ENCODE data around the gene NDUFS7. TPM values are rescaled to one million over a fixed set of nuclear protein-coding genes. Genes with fewer than 3 reads are reported as not detected.

Gene NDUFS7
- total RNA-seq, 1 experiment from 2014 or later, result 135 TPM

GRCh38 chr19:1364070-1364704 is 19.5 kb upstream of the NDUFS7 start:
- CTCF ChIA-PET, result no interaction called here
- TF ChIP-seq, protein P1, sequence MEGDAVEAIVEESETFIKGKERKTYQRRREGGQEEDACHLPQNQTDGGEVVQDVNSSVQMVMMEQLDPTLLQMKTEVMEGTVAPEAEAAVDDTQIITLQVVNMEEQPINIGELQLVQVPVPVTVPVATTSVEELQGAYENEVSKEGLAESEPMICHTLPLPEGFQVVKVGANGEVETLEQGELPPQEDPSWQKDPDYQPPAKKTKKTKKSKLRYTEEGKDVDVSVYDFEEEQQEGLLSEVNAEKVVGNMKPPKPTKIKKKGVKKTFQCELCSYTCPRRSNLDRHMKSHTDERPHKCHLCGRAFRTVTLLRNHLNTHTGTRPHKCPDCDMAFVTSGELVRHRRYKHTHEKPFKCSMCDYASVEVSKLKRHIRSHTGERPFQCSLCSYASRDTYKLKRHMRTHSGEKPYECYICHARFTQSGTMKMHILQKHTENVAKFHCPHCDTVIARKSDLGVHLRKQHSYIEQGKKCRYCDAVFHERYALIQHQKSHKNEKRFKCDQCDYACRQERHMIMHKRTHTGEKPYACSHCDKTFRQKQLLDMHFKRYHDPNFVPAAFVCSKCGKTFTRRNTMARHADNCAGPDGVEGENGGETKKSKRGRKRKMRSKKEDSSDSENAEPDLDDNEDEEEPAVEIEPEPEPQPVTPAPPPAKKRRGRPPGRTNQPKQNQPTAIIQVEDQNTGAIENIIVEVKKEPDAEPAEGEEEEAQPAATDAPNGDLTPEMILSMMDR (IDR thresholded peaks at IDR 0.05; ENCODE audit: unreplicated experiment), result no peak
- intact Hi-C loops (cut with micrococcal nuclease), result loop anchor here (5.0 kb wide), 1 partner anchor 82 kb away; no protein-coding TSS in a partner anchor

GRCh38 chr19:1365319-1366269 is 18.1 kb upstream of the NDUFS7 start:
- H3K4me1 Mint-ChIP-seq (ENCODE audit: insufficient read depth, unreplicated experiment), result peaks cover 9% of the 10 kb centered on the region
- H3K27ac Mint-ChIP-seq (ENCODE audit: low read depth, unreplicated experiment), result no peak overlapping the region
- no peak for DNase-seq (ENCODE audit: unreplicated experiment)
- intact Hi-C loops (cut with micrococcal nuclease), result no loop called here
- H3K4me3 Mint-ChIP-seq (ENCODE audit: unreplicated experiment), result no peak overlapping the region
- H3K36me3 Mint-ChIP-seq (ENCODE audit: insufficient read depth, unreplicated experiment), result peaks cover 52% of the 10 kb centered on the region
- CTCF ChIA-PET, result no interaction called here
- no peaks in the 10 kb centered on the region for H3K27me3 Mint-ChIP-seq (ENCODE audit: insufficient read depth, unreplicated experiment)
- no TSS peak for BruUV-seq (replicated peaks)
- no peaks in the 10 kb centered on the region for H3K9me3 Mint-ChIP-seq (ENCODE audit: unreplicated experiment)
- POLR2A ChIA-PET, result interaction anchor here (1.0 to 1.2 kb wide), 2 partner anchors 11 to 91 kb away, joined by 3 to 4 read pairs; partner anchors contain the start of gene FAM174C
- TF ChIP-seq, protein P1 (IDR thresholded peaks at IDR 0.05; ENCODE audit: unreplicated experiment), result no peak

More at GRCh38 chr19:1364070-1364704, 19.5 kb upstream of the NDUFS7 start:
- Mint-ChIP-seq H3K9me3 (ENCODE audit: unreplicated experiment) (no peaks in the 10 kb centered on the region), H3K27ac (ENCODE audit: low read depth, unreplicated experiment) (no peak overlapping the region), H3K4me1 (ENCODE audit: insufficient read depth, unreplicated experiment) (peaks cover 9% of the 10 kb centered on the region), H3K4me3 (ENCODE audit: unreplicated experiment) (no peak overlapping the region), H3K27me3 (ENCODE audit: insufficient read depth, unreplicated experiment) (no peaks in the 10 kb centered on the region), H3K36me3 (ENCODE audit: insufficient read depth, unreplicated experiment) (peaks cover 58% of the 10 kb centered on the region)
- BruUV-seq (replicated peaks), result no TSS peak
- DNase-seq (ENCODE audit: unreplicated experiment), result no peak
- POLR2A ChIA-PET, result interaction anchor here (1.0 to 1.2 kb wide), 2 partner anchors 10 to 89 kb away, joined by 3 to 4 read pairs; partner anchors contain the start of gene FAM174C

GRCh38 chr19:1366296-1366695 is 17.4 kb upstream of the NDUFS7 start:
- no peak for DNase-seq (ENCODE audit: unreplicated experiment)
- Mint-ChIP-seq H3K9me3 (ENCODE audit: unreplicated experiment) (no peaks in the 10 kb centered on the region), H3K4me3 (ENCODE audit: unreplicated experiment) (no peak overlapping the region), H3K4me1 (ENCODE audit: insufficient read depth, unreplicated experiment) (peaks cover 9% of the 10 kb centered on the region), H3K27ac (ENCODE audit: low read depth, unreplicated experiment) (no peak overlapping the region), H3K27me3 (ENCODE audit: insufficient read depth, unreplicated experiment) (no peaks in the 10 kb centered on the region), H3K36me3 (ENCODE audit: insufficient read depth, unreplicated experiment) (peaks cover 47% of the 10 kb centered on the region)
- TF ChIP-seq, protein P1 (IDR thresholded peaks at IDR 0.05; ENCODE audit: unreplicated experiment), result no peak
- ChIA-PET POLR2A (no interaction called here), CTCF (no interaction called here)
- BruUV-seq (replicated peaks), result no TSS peak
- intact Hi-C loops (cut with micrococcal nuclease), result no loop called here
